Measurements from ENCODE around the gene HDGF. TPM values are rescaled to one million over a fixed set of nuclear protein-coding genes. Genes with fewer than 3 reads are reported as not detected.

The HDGF gene
- total and polyA plus RNA-seq, 9 of the 15 experiments (the other 6 are each of a cell fraction or from before 2014, with no cell fraction given): 38.8 to 601 (median 400) TPM

GRCh38 chr1:156750711-156751450 lies 594 bp downstream of the HDGF start (continued):
- TF ChIP-seq PRPF4 (IDR thresholded peaks at IDR 0.05; ENCODE audit: insufficient read depth, low read depth, low read length, poor library complexity, severe bottlenecking) (no peak), SP2 (IDR thresholded peaks at IDR 0.05; ENCODE audit: extremely low read depth, low read depth, low read length, poor library complexity, severe bottlenecking) (no peak), MLX (CRISPR knock-in tag; conservative IDR thresholded peaks at IDR 0.05) (no peak), ZNF639 (CRISPR knock-in tag; conservative IDR thresholded peaks at IDR 0.05 in 1 of 2, IDR thresholded peaks at IDR 0.05 in 1 of 2) (no peak), ATF1 (CRISPR knock-in tag; IDR thresholded peaks at IDR 0.05) (no peak), ATF1 (tag; IDR thresholded peaks at IDR 0.05) (no peak), BRCA1 (IDR thresholded peaks at IDR 0.05) (no peak), BRCA1 (CRISPR knock-in tag; IDR thresholded peaks at IDR 0.05) (no peak), HCFC1 (IDR thresholded peaks at IDR 0.05; ENCODE audit: low read depth, low read length) (no peak), ZNF436 (CRISPR knock-in tag; IDR thresholded peaks at IDR 0.05) (no peak), CEBPB (tag; IDR thresholded peaks at IDR 0.05) (peak; percentile 88), PTBP1 (IDR thresholded peaks at IDR 0.05; ENCODE audit: low read depth, low read length) (no peak), PPARD (CRISPR knock-in tag; IDR thresholded peaks at IDR 0.05) (no peak), BCL6 (CRISPR knock-in tag; IDR thresholded peaks at IDR 0.05) (no peak)

Measured in K562 (cell line).